Sciatic nerve (tissue), 2 donors: ENCODE measurements around the gene MKRN1. TPM values are rescaled to one million over a fixed set of nuclear protein-coding genes. Genes with fewer than 3 reads are reported as not detected.
"Not testable (repeated sequence)": the region's sequence is repeated elsewhere in the genome, so short reads cannot be mapped to it uniquely, and the experiment has no call there.

Source experiments
- ATAC-seq: fragments of 200-7000 bp; cut with Tn5 transposase; one replicate; pipeline ENCODE4 v1.9.1; 2020; ENCODE audit warnings: mild to moderate bottlenecking, moderate library complexity
- DNase-seq: peaks from one replicate; pipeline ENCODE4 v3.0.0-alpha.2; 2020; ENCODE audit warnings: low spot score
- intact Hi-C: fragments of 100-400 bp; cut with DNase I; formaldehyde crosslinking; loops from one replicate; pipeline ENCODE4 v1.14.2; 2022
- total RNA-seq: library from RNA; stranded (reverse); fragmentation: NEBNext Ultra II Directional; extraction: Animal tissue kit (Norgen Biotek cat#: 25700); gene quantifications from one replicate; pipeline ENCODE4 v1.2.1, GENCODE V29; 2021
- donor health status: DM: no; HTN: no; CAD: no.
- donor health status: DM: no; HTN: no; CAD: no.

The MKRN1 gene
- total RNA-seq, 1 donor from 2014 or later, result 113 TPM

DNA sequence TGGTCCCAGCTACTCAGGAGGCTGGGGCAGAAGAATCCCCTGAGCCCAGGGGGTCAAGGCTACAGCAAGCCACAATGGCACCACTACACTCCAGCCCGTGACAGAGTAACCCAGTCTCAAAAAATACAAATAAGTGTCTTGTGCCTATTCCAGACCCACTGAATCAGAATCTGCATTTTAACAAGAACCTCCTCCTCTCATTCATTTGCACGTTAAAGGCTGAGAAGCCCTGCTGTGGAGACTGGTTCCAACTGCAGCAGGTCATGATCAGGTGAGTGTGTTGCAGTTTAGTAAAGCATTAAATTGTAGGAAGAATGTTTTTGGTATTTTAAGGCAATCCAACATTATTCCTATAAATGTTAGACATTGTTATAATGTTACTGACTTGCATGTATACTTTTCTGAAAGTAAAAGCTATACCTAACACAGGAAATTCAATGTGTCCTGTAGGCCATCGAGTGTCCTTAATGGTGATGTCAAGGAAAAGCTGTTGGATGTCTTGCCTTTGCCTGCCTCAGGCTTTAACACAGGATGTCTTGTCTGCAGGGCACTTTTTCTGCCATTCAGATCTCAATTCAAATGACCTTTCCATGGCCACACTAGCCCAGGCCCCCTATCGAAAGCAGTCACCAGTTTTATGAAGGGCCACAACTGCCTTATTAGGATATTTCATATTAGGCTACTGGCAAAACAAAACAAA lies 30.4 kb downstream of the MKRN1 start:
- DNase-seq (no peak), ATAC-seq (no peak)
- intact Hi-C loops, result no loop called here

DNA sequence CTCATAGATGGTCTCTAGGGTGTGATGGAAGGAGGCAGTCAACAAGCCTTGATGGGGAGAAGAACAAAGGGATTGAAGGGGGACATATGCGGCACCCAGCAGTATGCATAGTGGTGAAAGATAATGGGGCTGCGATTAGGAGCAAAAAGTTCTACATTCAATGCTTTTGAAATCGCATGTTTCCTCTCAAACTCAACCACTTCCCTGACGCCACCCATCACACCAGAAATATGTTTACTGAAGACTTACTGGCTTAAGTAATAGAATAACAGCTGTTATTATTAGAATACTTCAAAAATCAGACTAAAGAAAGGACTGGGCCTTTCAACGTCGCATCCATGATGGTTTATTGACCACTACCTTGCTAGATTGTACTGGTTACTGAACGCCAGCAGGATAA lies 31.5 kb downstream of the MKRN1 start:
- intact Hi-C loops, result no loop called here
- ATAC-seq (no peak), DNase-seq (no peak)

DNA sequence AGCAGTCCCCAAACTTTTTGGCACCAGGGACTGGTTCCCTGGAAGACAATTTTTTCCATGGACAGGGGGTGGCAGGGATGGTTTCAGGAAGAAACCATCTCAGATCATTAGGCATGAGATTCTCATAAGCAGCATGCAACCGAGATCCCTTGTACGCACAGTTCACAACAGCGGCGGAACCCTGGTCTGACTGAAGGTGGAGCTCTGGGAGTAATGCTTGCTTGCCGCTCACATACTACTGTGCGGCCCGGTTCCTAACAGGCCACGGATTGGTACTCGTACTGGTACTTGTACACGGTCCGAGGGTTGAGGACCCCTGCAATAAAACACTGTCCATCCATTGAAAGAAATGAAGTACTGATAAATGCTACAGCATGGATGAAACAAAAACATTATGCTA lies 32.8 kb downstream of the MKRN1 start:
- ATAC-seq, result no peak
- intact Hi-C loops, result no loop called here
- no peak for DNase-seq

DNA sequence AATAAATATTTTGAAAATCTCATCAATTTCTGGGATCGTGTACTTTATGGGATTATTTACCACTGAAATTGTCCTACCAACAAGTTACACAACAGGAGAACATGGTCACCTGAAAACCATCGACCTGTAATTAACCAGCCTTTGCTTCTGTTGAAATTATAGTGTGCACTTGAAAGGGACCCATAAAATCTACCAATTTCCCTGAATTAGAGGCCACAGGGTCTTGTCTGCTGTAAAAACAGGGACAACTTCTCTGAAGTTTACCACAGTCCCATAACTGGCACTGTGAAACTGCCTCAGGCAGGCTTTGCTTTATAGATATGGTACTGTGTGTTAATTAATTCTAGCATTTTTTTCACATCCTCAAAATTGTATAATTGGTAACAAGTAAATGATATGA lies 37.8 kb downstream of the MKRN1 start:
- DNase-seq (no peak), ATAC-seq (no peak)
- intact Hi-C loops, result no loop called here

DNA sequence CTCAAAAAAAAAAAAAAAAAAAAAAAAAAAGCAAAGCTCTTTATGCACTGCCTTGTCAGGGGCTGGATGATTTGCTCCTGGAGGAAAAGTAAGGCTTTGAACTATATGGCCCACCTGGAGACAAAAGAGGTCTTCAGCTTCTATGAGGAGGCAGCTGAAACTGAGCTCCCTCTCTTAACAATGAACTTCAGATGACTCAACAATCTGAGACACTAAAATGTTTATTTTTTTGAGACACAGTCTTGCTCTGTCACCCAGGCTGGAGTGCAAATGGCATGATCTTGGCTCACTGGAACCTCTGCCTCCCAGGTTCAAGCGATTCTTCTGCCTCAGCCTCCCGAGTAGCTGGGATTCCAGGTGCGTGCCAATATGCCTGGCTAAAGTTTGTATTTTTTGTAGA lies 38.7 kb downstream of the MKRN1 start:
- no peak for DNase-seq

DNA sequence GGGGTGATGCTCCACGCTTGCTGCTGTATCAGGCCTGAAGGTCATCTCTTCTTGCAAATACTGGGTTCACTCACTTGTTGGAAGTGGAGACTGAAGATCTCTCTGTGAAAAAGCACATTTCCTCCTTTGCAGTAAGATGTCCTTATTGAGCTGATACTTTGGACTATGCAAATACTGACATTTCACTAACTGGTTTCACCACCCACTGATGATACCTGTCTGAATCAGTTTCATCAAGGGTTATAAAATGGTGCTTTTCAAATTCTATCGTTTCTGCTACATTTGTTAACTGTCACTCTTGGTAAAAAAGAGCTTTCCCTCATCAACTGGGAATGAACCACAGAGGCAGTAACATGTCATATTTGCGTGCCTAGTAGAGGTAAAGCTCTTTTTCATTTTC lies 39.9 kb downstream of the MKRN1 start:
- intact Hi-C loops, result no loop called here
- ATAC-seq (no peak), DNase-seq (no peak)

More for the DNA sequence above, 38.7 kb downstream of the MKRN1 start:
- ATAC-seq, result no peak
- intact Hi-C loops, result no loop called here

DNA sequence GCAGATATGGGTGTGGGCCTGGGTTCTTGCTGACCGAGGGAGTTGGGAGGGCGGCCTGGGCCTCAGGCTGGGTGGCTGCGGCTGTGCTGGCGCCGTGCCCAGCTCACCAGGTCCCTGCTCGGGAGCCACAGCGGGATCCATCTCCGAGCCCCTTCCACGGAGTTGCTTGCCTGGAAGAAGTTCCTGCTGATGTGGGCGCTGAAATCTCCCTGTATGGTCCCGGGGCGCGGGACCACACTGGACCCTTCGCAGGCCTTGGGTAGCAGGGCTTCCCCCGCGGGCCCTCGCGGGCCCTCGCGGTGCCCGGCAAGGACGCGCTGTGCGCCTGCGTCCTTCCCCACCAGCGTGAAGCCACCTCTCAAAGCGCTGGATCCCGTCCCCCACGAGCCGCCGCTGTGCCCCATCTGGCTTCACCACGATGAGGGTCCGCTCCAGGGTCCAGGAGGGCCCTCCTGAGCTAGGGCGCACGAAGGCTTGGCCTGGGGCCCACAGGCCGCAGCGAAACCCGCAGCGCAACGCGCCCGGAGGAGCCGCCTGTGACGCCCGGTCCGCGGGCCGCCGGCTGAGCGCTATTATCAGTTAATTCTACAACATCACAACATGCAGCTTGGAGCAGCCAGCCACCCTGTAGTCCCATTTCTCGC lies 43.9 kb downstream of the MKRN1 start:
- intact Hi-C loops, result no loop called here
- DNase-seq (no peak), ATAC-seq (no peak)

DNA sequence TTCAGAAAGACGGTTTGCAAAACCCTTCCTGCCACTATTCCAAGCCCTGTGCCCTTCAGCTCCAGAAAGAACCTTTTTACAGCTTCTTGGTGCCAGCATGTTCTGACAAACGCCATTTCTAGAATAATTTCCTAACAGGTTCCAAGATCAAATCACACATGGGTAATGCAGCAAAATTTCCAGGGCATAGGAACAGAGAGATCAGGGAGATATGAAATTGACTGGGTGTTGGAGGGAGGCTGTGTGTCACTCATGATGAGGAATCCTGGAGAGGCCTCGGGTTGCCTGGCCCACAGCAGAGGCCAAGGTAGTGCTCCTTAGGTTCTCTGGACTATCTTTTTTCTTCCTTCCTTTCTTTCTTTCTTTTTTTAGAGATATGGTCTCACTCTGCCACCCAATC lies 45.9 kb downstream of the MKRN1 start:
- DNase-seq, result no peak
- ATAC-seq, result no peak
- intact Hi-C loops, result no loop called here

DNA sequence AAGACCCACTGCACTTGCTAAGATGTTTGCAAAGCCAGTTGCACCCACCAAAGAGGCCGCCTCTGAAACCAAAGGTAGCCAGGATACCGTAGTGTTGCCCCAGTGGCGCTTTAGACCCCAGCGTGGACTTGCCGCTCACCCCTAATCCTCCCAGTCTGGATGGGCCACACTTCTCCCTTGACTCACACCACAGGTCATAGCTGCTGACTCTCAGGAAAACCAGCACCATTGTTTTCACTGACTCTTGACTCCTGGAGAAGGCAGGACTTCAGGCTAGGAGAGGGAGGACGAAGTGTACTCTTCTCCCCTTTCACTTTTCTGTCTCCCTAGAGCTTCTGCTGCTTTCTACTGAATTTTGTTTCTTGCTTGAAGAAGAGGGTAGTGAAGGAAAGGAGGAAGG lies 53.2 kb downstream of the MKRN1 start:
- DNase-seq (no peak), ATAC-seq (no peak)
- intact Hi-C loops, result no loop called here

DNA sequence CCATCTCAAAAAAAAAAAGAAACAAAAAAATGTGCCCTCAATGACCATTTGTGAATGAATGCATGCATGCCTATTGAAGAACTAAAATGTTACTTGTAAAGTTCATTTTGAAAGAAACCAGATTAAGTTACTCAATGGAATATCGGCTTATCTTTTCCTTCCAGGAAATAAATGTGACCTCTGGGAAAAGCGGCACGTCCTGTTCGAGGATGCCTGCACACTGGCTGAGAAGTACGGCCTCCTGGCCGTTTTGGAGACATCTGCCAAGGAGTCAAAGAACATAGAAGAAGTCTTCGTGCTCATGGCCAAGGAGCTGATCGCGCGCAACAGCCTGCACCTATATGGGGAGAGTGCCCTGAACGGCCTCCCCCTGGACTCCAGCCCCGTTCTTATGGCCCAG lies 53.6 kb downstream of the MKRN1 start:
- no peak for ATAC-seq
- intact Hi-C loops, result no loop called here

DNA sequence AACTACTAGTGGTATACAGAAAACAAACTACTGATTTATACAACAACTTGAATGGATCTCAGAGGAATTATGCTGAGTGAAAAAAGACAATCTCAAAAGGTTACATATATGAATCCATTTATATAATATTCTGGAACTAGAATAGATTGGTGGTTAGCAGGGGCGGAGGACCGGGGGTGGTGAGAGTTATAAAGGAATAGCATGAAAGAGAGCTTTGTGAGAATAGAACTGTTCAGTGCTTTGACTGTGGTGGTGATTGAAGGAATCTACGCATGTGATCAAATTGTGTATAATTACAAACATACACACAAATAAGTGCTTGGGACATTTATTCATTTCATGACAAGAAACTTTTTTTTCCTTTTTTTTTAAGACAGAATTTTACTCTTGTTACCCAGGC lies 55.8 kb downstream of the MKRN1 start:
- intact Hi-C loops, result no loop called here
- no peak for DNase-seq
- no peak for ATAC-seq

More for the DNA sequence above, 53.6 kb downstream of the MKRN1 start:
- no peak for DNase-seq

DNA sequence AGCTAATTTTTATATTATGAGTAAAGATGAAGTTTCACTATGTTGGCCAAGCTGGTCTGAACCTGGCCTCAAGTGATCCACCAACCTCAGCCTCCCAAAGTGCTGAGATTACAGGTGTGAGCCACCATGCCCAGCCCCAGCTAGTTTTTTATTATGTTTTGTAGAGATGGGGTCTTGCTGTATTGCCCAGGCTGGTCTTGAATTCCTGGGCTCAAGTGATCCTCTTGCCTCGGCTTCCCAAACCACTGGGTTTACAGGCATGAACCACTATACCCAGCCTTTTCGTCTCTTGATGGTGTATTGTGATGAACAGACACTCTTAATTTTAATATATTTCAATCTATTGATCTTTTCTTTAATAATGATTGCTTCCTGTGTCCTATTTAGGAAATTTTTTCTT lies 57.8 kb downstream of the MKRN1 start:
- intact Hi-C loops, result no loop called here
- ATAC-seq, result no peak

DNA sequence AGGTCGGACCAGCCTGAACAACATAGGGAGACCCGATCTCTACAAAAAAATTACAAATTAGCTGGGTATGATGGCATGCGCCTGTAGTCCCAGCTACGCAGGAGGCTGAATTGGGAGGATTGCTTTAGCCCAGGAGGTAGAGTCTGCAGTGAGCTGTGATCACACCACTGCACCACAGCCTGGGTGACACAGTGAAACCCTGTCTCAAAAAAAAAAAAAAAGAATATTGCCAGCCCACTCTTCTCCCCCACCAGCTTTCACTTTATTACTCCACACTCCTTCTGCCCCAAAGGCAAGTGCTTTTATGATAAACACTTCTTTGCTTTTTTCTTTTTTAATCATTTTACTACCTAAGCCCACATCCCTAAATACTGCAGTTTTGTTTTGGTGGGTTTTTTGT lies 60.7 kb downstream of the MKRN1 start:
- DNase-seq, result no peak
- intact Hi-C loops, result no loop called here
- ATAC-seq, result no peak

More for the DNA sequence above, 57.8 kb downstream of the MKRN1 start:
- no peak for DNase-seq

DNA sequence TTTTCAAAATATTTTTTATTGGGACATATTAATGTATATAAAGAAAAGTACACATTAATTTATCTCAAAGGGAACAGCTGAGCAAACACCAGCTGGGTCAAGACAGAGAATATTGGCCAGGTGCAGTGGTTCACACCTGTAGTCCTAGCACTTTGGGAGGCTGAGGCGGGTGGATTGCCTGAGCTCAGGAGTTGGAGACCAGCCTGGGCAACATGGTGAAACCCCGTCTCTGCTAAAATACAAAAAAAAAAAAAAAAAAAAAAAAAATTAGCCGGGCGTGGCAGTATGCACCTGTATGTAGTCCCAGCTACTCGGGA lies 61.2 kb downstream of the MKRN1 start:
- ATAC-seq, intact Hi-C loops, DNase-seq: not testable (repeated sequence)

DNA sequence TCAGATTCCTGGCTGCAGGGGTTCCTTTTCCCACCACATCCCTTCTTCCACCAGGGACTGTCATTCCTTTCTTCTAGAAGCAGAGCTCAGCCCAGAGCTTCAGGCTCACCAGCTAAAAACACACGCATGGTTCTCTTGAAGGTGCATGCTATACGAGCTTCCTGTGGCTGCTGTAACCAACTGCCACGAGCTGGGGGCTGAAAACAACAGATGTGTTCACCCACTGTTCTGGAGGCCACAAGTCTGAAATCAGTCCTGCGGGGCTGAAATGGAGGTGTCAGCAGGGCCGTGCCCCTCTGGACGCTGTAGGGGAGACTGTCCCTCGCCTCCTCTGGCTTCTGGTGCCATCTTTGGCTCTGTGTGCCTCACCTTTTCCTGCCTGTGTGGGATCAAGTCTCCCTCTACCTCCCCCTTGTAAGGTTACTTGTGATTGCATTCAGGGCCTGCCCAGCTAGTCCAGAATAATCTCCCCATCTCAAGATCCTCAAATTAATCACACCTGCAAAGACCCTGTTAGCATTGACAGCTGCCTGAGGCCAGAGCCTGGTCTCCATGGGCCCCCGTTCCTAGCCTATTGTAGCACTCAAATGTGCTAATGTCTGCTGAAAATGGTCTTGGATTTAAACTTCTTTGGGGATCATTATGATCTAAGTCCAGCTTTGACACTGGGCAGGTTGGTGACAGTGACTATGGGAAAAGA lies 61.7 kb downstream of the MKRN1 start:
- DNase-seq (no peak), ATAC-seq (no peak)
- intact Hi-C loops, result no loop called here

DNA sequence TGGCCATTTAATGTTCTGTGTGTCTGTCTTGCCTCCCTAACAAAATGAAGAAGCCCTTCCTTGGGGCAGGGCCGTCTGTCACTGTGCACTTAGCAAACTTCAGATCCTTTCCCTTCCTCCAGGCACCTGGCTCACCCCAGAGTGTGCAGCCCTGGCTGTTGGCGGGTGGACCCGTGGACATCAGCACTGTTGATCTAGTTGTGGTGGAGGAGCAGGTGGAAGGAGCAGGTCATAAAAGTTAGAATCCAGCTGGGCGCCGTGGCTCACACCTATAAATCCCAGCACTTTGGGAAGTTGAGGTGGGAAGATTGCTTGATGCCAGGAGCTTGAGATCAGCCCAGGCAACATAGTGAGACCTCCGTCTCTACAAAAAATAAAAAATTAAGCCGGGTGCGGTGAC lies 62.7 kb downstream of the MKRN1 start:
- DNase-seq (no peak), ATAC-seq (no peak)
- intact Hi-C loops, result no loop called here

DNA sequence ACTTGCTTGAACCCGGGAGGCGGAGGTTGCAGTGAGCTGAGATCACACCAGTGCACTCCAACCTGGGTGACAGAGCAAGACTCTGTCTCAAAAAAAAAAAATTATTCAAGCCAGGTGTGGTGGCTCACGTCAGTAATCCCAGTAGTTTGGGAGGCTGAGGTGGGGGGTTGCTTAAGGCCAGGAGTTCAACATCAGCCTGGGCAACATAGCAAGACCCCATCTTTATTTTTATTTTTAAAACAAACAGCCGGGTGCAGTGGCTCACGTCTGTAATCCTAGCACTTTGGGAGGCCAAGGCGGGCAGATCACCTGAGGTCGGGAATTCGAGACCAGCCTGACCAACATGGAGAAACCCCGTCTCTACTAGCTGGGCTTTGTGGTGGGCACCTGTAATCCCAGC lies 63.5 kb downstream of the MKRN1 start:
- ATAC-seq, intact Hi-C loops, DNase-seq: not testable (repeated sequence)

DNA sequence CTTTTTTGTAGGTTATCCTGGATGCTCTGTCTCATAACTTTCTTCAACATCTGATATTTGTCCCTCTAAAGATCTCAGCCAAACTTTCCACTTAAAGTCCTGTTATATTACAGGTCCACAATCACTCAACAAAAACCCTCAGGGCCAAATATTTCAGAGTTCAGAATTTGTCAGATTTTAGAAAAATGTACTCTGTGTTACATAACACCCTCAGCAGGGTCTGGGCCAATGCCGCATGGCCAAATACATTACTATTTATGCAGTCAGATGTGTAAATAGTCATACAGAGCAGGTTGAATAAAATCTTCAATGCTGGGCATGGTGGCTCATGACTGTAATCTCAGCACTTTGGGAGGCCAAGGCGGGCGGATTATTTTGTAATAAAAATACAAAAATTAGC lies 63.9 kb downstream of the MKRN1 start:
- DNase-seq (no peak), ATAC-seq (no peak)
- intact Hi-C loops, result no loop called here

DNA sequence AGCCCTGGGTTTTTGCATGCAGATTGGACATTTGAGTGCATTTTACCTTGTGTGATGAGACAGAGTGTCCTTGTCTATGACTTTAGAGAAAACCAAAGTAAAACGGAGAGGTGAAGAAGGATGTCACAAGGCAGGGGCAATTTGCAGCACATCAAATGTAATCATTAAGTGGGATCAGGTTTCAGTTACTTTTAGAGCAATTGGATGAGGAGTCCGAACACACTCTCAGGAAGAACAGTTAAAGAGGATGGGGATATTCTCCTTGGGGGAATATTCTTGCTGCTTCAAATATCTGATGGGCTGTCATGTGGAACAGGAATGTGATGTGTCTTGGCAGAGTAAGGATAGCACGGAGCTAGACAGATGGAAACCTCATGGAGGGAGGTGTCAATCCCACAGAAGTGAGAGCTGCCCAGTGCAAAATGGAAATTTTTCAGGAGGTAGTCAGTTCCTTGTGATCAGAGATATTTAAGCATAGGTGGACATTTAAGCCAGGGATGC lies 74.7 kb downstream of the MKRN1 start:
- ATAC-seq (no peak), DNase-seq (no peak)
- intact Hi-C loops, result no loop called here

DNA sequence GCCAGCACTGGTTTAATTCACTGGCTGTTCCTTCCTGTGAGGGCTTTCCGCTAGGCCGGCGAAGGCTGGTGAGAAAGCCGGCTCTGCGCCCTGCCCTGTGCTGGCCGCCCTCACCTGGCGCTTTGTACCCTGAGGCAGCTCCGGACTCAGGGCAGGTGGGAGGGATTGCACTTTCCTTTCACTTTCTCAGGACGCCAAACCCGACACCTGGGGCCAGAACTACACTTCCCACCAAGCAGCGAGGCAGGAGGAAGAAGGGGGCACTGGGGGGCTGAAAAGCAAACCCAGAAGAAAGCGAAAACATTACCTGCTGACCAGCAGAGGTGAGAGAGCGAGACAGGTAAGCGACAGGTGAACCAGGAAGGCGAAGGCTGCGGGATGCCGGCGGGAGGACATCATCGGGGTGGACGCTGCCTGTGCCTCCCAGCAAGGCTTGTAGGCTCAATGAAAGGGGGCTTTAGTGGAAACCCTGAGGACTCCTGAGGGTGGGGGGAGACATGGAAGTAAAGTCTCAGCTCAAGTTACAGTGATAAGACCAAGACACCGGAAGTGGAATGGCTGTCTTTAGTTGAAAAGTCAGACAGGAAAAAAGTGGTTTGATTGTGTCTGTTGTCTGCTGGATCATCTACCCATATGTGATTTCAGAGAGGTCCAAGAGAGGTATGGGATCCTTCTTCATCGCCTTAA lies 75.3 kb downstream of the MKRN1 start, which contains the start of gene RAB19:
RAB19 (plus strand) TSS at position 181 of the 687 bp plus-strand sequence. CDS start 3,589 bp downstream, outside the sequence.
- intact Hi-C loops, result no loop called here
- ATAC-seq (no peak), DNase-seq (no peak)
